Activated T-cell treated with anti-CD3 and anti-CD28 coated beads for 4 hours (primary cell): ENCODE results near the gene RNU5B-1.
"Not testable (repeated sequence)": the region's sequence is repeated elsewhere in the genome, so short reads cannot be mapped to it uniquely, and the experiment has no call there.

Experiments
- DNase-seq: peaks from one replicate; pipeline ENCODE4 v3.0.0-alpha.2; 2020

The RNU5B-1 gene

DNA sequence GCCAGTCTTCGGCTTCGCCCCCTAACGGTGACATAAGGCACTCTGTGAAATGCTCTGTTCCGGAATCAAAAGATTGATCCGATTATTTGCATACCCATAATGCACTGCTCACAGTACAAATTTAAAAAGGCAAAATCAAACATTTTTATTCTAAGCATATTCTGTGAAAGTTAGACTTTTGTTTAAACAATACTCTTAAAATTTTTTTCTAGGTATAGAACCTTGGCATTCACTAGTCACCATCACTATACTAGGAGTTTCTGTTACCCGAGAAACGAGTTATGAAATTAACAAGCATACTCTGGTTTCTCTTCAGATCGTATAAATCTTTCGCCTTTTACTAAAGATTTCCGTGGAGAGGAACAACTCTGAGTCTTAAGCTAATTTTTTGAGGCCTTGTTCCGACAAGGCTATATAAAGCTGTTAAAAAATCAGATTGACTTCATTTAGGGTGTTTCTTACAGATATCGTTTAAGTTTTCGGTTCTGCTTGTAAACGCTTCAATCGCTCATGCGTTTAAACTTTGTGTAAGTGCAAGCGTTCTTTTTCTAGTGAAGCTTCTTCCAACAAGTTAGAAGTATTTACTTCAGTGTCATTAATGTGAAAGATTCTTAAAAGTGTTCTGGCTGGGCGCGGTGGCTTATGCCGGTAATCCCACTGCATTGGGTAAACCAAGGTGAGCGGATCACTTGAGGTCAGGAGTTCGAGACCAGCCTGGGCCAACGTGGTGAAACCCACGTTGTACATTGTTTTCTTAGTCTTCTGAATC is at the start of gene RNU5B-1:
RNU5B-1 (plus strand) TSS at position 297 of the 769 bp plus-strand sequence.
- peak; percentile 58 for DNase-seq

DNA sequence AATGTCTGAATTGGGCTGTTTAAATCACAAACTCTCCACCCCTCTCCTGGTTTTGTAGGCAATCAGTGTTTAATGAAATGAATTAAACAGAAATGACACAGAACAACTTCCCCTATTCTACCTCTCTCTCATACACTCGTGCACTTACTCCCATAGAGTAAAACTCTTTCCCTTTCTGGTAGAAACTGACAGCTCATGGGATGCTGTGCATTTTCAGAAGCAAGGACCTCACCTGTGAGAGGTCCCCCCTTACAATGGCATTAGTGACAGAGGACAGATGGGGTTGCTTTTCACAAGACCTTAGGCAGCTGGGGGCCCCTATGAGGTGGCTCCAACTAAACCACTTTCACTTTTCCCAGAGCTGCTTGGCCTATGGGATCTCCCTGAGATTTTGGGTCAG is 49.7 kb upstream of the RNU5B-1 start:
- DNase-seq = no peak

DNA sequence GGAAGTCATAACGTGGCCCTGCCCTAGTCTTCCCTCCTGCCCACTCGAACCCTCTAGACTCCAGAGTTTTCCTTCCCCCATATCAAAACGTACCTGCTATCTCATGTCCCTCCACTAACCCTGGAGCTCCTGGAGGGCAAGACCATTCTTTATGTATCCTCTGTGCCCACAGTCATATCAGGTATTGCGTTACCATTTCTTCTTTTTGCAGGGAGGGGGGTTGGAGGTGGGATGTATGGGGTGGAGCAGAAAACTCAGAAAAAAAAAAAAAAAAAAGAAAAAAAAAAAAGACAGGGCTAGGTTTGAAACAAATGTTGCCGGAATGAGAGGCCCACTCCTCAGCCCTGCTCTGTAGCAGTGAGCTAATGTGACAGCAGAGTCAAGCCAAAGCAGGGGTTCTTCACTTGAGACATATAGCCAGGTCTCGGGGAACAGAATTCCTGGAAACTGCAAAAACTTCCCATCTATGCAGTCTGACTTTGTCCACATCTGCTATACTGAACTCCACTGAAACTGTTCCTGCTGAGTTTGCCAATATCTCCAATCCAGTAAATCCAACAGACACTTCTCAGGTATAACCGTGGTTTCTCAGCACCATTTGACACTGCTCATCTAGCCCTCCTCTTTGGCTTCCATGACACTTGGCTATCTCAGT is 48.9 kb upstream of the RNU5B-1 start:
- DNase-seq = no peak

DNA sequence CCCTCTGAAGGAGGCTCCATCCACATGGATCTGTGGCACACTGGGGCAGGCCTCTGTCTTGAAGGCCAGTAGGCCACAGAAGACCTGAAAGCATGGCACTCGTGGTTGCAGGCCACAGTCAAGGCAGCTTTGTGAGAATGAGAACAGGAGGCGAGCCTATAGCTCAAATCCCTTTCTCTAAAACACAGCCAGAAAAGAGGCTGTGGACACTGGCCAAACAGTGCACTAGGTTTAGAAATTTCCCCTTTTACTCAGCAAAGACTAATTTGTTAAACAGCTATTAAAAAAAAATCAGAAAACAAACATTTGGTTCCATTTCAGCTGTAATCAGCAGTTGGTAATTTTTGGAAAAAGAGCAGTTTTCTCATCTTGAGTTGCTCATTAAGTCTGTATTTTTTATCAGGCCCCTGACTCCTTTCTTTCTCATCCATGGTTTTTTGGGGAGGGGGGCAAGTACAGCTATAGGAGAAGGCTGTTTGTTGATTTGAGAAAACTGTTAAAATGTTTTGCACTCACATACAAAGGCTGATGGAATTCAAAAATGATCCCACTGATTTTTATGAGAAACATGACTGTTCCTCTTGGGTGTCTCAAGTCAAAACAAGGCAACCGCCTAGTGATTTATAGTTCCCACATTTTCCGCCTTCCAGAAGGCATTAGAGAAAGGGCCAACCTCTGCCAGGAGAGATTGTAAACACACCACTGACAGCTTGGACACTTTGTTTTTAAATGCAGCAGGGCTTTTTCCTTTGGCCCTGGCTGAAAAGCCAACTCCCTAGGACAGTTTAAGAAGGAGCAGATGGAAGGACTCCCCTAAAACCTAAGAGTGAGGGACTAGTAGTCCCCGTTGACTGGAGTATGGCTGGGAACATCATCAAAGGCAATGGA is 45.9 kb upstream of the RNU5B-1 start:
- DNase-seq = no peak

DNA sequence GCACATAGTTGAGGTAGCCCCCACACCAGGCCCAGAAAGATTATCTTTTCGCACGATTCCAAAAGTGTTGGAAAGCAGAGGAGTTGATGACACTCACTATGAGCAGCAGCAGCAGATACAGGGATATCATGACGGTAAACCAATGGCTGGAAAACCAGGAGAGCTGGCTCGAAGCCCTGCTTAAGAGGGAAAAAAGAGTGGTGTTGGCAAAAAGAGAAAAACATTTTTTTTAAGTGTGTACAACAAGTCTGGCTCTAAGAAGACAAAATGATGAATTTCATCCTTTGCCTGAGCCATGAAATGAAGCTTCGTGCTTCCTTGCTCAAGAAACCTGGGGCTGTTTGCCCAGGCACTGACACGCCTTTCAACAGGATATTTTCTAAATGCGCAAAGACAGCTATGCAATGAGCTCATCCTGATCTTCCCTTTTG is 45.1 kb upstream of the RNU5B-1 start:
- DNase-seq = no peak

DNA sequence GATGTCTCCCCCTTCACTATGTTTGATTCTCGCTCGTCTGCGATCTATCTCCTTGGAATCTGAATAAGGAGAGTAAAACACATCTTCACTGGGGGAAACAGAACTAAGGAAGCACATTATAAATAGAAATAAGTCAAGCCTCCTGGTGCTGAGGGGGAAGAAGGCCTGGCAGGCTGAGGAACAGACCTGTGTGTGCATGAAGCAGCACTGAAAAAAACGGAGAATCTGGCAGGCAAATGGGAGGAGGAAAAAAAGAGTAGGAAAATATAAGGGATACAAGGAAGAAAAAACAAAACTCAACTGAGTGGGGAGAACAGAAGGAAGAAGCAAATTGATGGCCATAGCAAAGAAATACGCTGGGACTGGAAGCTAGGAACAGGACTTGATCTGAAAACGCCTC is 43.5 kb upstream of the RNU5B-1 start:
- DNase-seq = no peak

DNA sequence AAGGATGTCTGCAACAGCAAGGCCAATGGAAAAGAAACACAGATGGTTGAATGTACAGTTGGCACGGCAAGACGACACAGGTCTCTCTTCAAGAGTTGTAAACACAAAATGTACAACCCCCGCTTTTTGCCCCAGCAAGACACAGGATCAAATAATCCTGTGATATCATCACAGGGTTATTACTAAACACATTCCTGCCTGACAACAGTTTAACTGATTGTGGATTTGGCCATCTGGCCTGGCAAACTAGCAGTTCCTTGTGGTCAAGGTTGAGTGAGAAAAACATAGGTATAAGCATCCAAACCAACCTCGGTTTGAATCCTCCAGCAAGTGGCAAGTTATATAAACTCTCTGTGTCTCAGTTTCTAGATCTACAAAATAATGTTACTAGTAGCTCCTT is 41.2 kb upstream of the RNU5B-1 start:
- no peak for DNase-seq

DNA sequence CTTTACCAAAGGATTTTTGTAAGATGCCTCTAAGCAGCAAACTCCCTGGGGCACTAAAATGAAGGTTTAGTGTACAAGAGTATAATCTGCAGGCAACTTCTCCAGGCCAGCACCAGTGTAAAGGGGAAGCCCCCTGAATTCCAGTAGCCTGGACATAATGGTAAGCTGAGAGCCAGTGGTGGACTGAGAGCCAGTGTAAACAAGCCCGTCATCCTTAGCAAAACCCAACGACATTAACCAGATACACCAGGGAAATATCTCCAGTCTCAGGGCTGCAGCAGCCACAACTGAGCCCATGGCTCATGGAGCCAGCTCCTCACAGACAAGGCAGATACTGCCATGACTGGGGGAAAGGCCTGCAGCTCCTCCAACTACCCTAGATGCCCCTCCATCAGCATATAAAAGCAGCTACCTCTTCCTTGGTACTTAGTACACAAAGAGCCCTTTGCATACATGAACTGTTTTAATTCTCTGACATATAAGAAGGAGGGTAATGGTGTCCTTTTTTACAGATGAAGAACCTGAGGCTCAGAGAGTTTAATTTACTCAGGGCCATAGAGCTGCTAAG is 39.5 kb upstream of the RNU5B-1 start:
- DNase-seq = no peak

DNA sequence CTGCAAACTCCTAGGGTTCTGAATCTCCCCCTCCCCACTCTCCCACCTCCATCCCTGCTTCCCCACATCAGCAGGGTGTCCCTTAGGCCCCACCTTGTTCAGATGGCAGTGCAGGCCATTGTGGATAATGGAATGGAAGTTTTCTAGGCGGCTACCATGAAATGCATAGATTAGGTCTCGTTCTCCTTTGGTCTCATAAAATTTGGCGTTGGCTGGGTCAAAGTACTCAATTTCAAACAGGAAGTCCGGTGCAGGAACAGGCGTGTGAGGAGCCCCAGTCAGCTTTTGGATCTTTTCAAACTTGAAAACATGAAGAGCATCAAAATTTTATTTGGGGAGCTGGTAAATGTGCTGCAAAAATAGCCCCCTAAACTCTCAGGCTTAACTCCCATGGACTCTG is 38.0 kb upstream of the RNU5B-1 start:
- no peak for DNase-seq

DNA sequence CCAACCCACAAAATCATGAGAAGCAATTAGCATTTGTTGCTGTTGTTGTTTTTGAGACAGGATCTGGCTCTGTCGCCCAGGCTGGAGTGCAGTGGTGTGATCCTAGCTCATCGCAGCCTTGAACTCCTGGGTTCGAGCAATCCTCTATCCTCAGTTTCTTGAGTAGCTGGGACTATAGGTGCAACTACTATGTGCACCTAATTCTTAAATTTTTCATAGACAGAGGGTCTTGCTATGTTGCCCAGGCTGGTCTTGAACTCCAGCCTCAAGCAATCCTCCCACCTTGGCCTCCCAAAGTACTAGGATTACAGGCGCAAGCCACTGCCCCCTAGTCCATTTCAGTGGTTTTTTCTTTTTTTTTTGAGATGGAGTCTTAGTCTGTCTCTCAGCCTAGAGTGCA is 36.1 kb upstream of the RNU5B-1 start:
- DNase-seq = no peak

DNA sequence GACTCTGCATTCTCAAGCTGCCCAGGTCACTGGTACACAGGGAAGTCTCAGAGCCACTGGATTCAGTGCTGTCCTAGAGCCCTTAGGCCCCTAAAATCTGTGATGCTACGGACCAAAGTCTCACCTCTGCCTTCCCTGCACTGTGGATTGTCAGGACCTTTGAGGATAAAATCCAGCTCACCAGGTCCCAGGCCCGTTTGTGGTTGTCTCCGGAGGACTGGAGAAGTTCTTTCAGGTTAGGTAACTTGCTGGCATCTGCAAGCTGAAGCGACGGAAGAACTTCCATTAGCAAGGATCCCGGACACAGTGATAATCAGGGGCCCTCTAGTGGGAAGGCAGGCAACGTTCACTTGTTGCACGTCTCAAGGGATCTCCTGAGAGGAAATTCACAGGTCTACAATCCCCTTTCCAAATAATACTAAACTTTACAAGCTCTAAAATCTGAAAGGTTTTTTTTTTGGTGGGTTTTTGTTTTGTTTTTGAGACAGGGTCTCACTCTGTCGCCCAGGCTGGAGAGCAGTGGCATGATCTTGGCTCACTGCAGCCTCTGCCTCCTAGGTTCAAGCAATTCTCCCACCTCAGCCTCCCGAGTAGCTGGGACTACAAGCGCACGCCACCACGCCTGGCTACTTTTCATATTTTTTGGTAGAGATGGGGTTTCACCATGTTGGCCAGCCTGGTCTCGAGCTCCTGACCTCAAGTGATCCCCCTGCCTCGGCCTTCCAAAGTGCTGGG is 33.5 kb upstream of the RNU5B-1 start:
- not testable (repeated sequence) for DNase-seq

DNA sequence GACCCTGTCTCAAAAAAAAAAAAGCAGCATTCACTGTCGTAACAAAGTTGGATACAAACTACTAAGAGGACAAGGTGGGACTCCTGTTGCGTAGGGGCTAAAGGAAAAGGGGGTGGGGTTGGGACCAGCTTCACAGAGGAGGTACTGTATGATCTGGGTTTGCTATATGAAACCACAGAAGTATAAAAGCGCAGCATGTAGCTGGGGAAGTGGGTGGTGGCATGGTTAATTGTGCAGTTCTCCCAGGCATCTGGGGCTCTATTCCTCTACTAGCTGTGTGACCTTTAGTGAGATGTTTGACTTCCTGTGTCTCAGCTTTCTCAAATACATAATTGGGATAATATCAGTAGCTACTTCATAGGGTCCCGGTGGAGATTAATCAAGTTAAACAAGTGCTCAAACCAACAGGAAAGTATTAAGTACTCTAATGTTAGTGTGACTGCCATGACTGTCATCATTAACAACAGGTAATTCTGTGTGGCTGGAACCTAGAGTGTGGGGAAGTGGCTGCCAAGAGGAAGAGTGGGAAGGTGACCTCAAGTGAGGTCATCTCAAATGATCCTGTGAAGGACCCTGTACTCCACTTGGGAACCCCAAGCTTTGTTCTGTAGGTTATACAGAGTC is 29.3 kb upstream of the RNU5B-1 start:
- DNase-seq = no peak

DNA sequence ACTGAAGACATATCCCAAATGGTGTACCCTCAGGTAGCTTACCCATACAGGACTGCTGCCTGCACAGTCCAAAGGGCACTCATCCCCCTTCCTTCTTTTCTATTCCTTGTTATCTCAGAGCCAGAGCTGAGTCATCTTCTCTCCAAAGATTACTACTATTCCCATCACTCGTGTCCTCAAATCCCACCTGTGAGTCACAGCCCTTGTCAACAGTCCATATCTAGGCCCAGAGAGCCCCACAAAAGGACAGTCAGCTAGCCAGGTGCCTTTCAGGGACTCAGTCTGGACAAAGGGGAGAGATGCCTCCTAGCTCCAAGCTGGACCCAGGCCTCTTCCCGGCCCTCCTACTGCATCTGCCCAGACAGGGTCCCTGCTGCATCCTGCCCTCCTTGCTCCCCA is 28.8 kb upstream of the RNU5B-1 start:
- no peak for DNase-seq

DNA sequence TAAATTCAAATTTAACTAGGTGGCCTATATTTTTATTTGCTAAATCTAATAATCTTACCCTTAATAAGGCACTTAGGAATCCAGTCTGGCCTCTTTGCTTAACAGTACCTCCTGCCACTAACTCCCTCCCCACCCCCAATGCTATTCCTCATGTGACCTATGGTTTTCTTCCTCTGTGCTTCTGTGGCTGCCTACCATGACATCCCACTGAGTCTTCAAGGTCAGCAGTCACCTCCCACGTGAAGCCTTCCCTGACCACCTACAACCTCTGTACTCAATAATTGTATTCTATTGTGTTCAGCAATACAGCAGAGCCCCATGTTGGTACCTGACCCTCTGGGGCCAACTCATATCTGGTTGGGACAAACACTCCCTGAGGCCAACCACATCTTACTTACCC is 27.5 kb upstream of the RNU5B-1 start:
- DNase-seq = no peak

DNA sequence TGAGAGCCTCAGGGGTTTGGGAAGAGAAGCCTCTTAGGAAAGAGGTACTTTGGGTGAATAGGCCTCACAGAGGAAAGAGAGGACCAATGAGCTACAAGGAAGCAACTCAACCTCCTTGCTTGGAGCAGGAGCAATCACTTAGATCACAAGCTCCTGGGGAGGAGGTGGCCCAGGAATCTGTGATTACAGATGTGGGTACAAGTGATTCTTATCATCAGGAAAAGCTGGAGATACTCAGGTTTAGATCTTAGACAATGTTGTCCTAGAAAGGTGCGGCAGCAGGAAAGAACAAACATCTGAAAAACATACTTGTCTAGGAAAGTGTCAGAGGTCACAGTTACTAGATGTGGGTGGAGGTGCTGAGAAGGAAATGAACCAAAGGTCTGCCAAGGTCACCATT is 26.0 kb upstream of the RNU5B-1 start:
- DNase-seq = no peak

DNA sequence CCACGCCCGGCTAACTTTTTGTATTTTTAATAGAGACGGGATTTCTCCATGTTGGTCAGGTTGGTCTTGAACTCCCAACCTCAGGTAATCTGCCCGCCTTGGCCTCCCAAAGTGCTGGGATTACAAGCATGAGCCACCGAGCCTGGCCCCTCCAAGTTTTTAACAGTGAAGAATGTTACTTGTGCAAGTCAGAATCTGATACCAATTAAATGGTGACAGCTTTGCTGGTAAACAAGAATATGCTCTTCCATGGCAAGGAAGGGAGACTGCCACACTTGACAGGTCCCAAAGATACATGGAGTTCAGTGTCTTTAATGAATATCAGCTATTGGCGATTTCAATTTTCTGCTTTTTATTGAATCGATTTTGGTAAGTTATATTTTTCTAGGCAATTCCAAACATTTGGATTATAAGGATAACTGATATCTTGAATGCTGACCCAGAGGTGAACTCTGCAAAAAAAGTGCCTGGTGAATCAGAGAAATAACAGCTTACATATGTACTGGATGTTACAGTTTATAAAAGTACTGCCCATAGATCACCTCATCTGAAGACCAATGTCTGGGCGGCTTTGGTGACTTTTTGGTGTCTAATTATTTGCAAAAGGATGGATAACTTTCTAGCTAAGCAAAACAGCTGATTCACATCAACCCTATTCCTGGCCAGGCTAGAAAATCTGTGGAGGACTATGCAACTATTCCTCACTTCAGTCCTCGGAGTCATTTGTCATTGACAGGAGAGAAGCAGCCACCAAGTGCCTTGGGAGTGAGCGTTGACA is 19.0 kb upstream of the RNU5B-1 start:
- no peak for DNase-seq

DNA sequence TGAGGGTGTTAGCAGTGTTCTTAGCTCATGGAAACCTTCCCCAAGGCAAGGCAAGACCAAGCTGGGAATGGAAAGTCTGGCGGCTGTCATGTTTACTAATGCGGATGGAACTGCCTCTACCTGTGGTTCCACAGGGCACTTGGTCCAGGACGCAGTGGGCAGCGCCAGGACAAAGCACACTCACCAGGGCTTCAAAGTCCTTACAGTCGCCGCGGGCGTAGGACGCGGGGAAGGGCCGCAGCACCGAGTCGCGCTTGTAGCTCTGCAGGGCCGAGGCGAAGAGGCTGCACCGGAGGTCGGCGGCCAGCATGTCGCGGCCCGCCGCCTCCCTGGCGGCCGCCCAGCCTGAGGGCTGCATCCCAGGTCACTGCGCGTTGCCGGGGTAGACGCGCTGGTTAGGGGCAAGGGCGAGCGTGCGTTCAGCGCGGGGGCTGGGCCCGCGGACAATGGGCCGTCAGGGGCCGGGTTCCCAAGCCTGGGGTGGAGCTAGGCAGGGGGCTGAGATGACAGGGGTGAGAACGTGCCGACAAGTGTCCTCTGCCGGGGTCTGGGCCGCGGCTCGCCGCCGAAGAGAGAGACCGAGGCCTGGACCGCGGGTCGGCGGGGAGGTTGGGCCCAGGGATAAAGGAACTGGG is 18.3 kb upstream of the RNU5B-1 start:
- no peak for DNase-seq

DNA sequence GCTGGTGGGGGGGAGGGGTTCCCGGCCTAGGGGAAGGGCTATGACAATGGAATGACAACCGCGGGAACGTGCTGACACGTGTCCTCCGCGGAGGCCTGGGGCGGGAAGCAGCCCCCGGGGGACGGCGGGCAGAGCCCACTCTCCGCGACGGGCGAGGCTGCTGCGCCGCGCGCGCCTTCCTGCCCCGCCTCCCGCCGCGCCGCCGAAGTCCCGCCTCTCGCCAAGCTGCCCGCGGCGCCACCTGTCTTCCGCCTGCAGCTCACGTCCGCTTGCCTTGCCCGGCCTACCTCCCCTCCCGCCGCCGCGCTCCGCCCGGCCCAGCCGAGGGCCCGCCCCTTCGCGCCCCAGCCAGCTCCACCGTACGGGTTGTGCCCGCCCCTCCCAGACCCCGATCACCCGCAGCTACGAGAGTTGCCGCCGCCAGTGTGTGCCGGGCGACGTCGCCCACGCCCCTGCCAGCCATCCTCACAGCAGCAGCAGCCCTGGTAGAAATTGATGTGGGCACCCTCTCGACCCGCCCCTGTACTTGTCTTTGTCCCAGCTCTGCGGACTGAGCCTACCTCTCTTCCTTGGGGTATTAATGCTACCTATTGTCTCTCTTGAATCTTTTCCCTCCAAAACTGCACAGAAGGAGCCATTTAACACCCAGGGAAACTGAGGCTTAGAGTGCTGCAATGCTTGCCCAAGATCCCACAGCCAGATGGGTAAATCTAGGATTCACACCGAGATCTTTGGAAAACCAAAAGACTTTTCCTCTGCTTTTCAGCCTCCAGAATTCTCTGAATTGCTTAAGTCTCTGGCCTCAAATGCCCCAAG is 17.6 kb upstream of the RNU5B-1 start, which contains the start of gene PARP16:
PARP16 (minus strand) TSS at position 180 of the 816 bp plus-strand sequence. CDS start 457 bp downstream, outside the sequence.
- DNase-seq = peak; percentile 83

DNA sequence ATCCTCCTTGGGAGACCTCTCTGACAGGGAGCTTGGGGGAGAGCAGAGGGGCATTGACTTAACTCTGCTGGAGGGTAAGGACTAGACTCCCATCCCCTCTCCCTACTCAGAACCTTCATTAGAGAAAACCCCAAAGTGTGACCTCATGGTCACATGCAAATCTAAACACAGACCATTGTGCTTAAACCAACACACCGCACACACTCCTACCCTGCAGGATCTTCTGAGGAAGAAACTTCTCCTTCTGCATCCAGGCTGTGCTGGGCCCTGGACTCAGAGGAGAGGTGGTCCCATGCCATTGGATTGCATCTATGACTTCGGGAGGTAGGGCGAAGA is 17.0 kb upstream of the RNU5B-1 start:
- no peak for DNase-seq
